ENCODE data around the gene IGFBP6.

- TF ChIP-seq CTCF (conservative IDR thresholded peaks at IDR 0.05; ENCODE audit: low read depth, low read length) (no peak), EZH2 (IDR thresholded peaks at IDR 0.05; ENCODE audit: borderline replicate concordance, low read depth, low read length, poor library complexity, severe bottlenecking) (no peak)
Measured at GRCh38 chr12:53073881-53074280, 23.6 kb upstream of the IGFBP6 start.

Measured in A673 (cell line).